Stimulated activated CD4-positive, alpha-beta T cell treated with anti-CD3 and anti-CD28 coated beads, Interleukin-2, amount 100 ng/mL, for 48 hours (primary cell): ENCODE results near the gene CDH7.

Source experiments
- DNase-seq, 2 donors: peaks; one replicate each; pipeline ENCODE4 v3.0.0-alpha.2; 2020

Gene CDH7

GRCh38 chr18:65750389-65751154 is at the start of gene CDH7:
CDH7 (plus strand) TSS chr18:65751012; CDS start chr18:65762843, 11,831 bp downstream.
- DNase-seq: no peak

GRCh38 chr18:65704046-65704445 is 46.8 kb upstream of the CDH7 start:
- DNase-seq: no peak

GRCh38 chr18:65706646-65707045 is 44.2 kb upstream of the CDH7 start:
- DNase-seq: no peak

- no peak for DNase-seq
Measured at GRCh38 chr18:65711493-65711892, 39.3 kb upstream of the CDH7 start.

GRCh38 chr18:65721619-65722018 is 29.2 kb upstream of the CDH7 start:
- DNase-seq: no peak

GRCh38 chr18:65725251-65726050 is 25.4 kb upstream of the CDH7 start:
- DNase-seq: no peak

GRCh38 chr18:65735155-65735554 is 15.7 kb upstream of the CDH7 start:
- no peak for DNase-seq

GRCh38 chr18:65737471-65737955 is 13.3 kb upstream of the CDH7 start:
- no peak for DNase-seq

- DNase-seq: no peak
Measured at GRCh38 chr18:65746936-65747335, 3.9 kb upstream of the CDH7 start.

- DNase-seq: no peak
Measured at GRCh38 chr18:65748321-65748720, 2.5 kb upstream of the CDH7 start.

GRCh38 chr18:65749841-65750240 is 971 bp upstream of the CDH7 start:
- no peak for DNase-seq

GRCh38 chr18:65751155-65752085 is 608 bp downstream of the CDH7 start:
- no peak for DNase-seq

- DNase-seq: no peak
Measured at GRCh38 chr18:65752625-65753325, 2.0 kb downstream of the CDH7 start.

GRCh38 chr18:65753520-65753919 is 2.7 kb downstream of the CDH7 start:
- DNase-seq: no peak

- no peak for DNase-seq
Measured at GRCh38 chr18:65754121-65754520, 3.3 kb downstream of the CDH7 start.

- DNase-seq: no peak
Measured at GRCh38 chr18:65755616-65756015, 4.8 kb downstream of the CDH7 start.

- no peak for DNase-seq
Measured at GRCh38 chr18:65760457-65760856, 9.6 kb downstream of the CDH7 start.

GRCh38 chr18:65761636-65762295 is 11.0 kb downstream of the CDH7 start:
- no peak for DNase-seq

- no peak for DNase-seq
Measured at GRCh38 chr18:65762556-65762955, 11.7 kb downstream of the CDH7 start.

- no peak for DNase-seq
Measured at GRCh38 chr18:65767406-65767805, 16.6 kb downstream of the CDH7 start.

GRCh38 chr18:65768120-65768778 is 17.4 kb downstream of the CDH7 start:
- DNase-seq: no peak
